H1 (cell line): ENCODE data around the gene PIGC. TPM values are rescaled to one million over a fixed set of nuclear protein-coding genes. Genes with fewer than 3 reads are reported as not detected.

Experiments used
- CTCF ChIA-PET: fragments of 300-600 bp; sonication (Branson Sonifier 250); formaldehyde crosslinking; loops from one replicate; lab custom pipeline; 2021; ENCODE audit not compliant: partially characterized antibody; lab: Charles Lee
- POLR2A ChIA-PET: fragments of 300-600 bp; sonication (Branson Sonifier 250); formaldehyde crosslinking; loops from one replicate; lab custom pipeline; 2021; ENCODE audit warnings: inconsistent platforms; ENCODE audit not compliant: partially characterized antibody; lab: Charles Lee
- DNase-seq, 2 experiments: peaks; one replicate each; pipeline versions ENCODE4 v3.0.0 to v3.0.0-alpha.2; 2010 to 2022; ENCODE audit warnings: low spot score in 2 of 2, low read depth in 1 of 2, mixed read lengths in 1 of 2
- FAIRE-seq: peaks from 2 replicates; lab custom pipeline; 2011; peaks lifted over from hg19 to GRCh38; lab: Jason Lieb, UNC
- H2AFZ ChIP-seq: 2 replicates; pipeline ENCODE4 v1.8.1; 2012; ENCODE audit warnings: low read length, inconsistent platforms
- H2AK5ac ChIP-seq: 2 replicates; pipeline ENCODE4 v1.6.1; 2013; ENCODE audit warnings: low read depth, low read length
- H2BK120ac ChIP-seq: replicated peaks from 2 replicates; pipeline ENCODE3; 2013; ENCODE audit warnings: low read depth, low read length, inconsistent platforms
- H2BK12ac ChIP-seq: 2 replicates; pipeline ENCODE4 v1.6.1; 2013; ENCODE audit warnings: low read depth, low read length
- H2BK15ac ChIP-seq: 2 replicates; pipeline ENCODE4 v1.6.1; 2013; ENCODE audit warnings: low read length
- H2BK20ac ChIP-seq: 2 replicates; pipeline ENCODE4 v1.6.1; 2013; ENCODE audit warnings: low read length
- H2BK5ac ChIP-seq: 2 replicates; pipeline ENCODE4 v1.6.1; 2013; ENCODE audit warnings: low read depth, low read length
- H3K14ac ChIP-seq: 2 replicates; pipeline ENCODE4 v1.6.1; 2013; ENCODE audit warnings: inconsistent platforms; ENCODE audit not compliant: insufficient read length
- H3K18ac ChIP-seq: 2 replicates; pipeline ENCODE4 v1.6.1; 2013; ENCODE audit warnings: low read length; ENCODE audit errors: extremely low read depth
- H3K23ac ChIP-seq: 2 replicates; pipeline ENCODE4 v1.6.1; 2013; ENCODE audit warnings: inconsistent platforms; ENCODE audit not compliant: insufficient read length
- H3K23me2 ChIP-seq: 2 replicates; pipeline ENCODE4 v1.6.1; 2013; ENCODE audit warnings: low read depth, low read length
- H3K27ac ChIP-seq: 2 replicates; pipeline ENCODE4 v1.6.1; 2011; ENCODE audit warnings: low read depth, low read length, inconsistent platforms
- H3K27me3 ChIP-seq, 4 experiments: replicated peaks in 1 of 4; 1 replicate in 1 of 4; 2 replicates in 3 of 4; pipeline versions ENCODE4 v1.6.1 to v1.8.1; 2011 to 2013; ENCODE audit warnings: low read length in 3 of 4, mild to moderate bottlenecking in 3 of 4, inconsistent platforms in 2 of 4, mixed read lengths in 2 of 4, moderate library complexity in 1 of 4; ENCODE audit not compliant: control insufficient read depth in 3 of 4, insufficient read depth in 3 of 4; ENCODE audit errors: extremely low read depth in 1 of 4
- H3K36me3 ChIP-seq, 4 experiments: 2 replicates each; pipeline versions ENCODE4 v1.6.1 to v1.8.1; 2011 to 2013; ENCODE audit warnings: mild to moderate bottlenecking in 4 of 4, low read length in 3 of 4, moderate library complexity in 2 of 4, control low read depth in 1 of 4, inconsistent platforms in 1 of 4; ENCODE audit not compliant: insufficient read depth in 4 of 4, control insufficient read depth in 2 of 4
- H3K4ac ChIP-seq: replicated peaks from 2 replicates; pipeline ENCODE3; 2013; ENCODE audit warnings: low read length, low read depth, mixed read lengths, inconsistent platforms; ENCODE audit not compliant: insufficient read length
- H3K4me1 ChIP-seq, 4 experiments: replicated peaks in 1 of 4; 1 replicate in 1 of 4; 2 replicates in 3 of 4; pipeline versions ENCODE4 v1.6.1 to v1.8.1; 2011 to 2013; ENCODE audit warnings: low read length in 3 of 4, inconsistent platforms in 2 of 4, mixed read lengths in 1 of 4; ENCODE audit not compliant: insufficient read depth in 4 of 4, control insufficient read depth in 3 of 4
- H3K4me2 ChIP-seq, 2 experiments: 2 replicates each; pipeline versions ENCODE4 v1.6.1 to v1.8.1; 2011 to 2013; ENCODE audit warnings: low read depth in 2 of 2, low read length in 2 of 2, control low read depth in 1 of 2, inconsistent platforms in 1 of 2, mild to moderate bottlenecking in 1 of 2; ENCODE audit not compliant: insufficient read depth in 1 of 2
- H3K4me3 ChIP-seq, 4 experiments: fragments of 200-600, 300-600 bp in 1 of 4; sonication (generic), shearing (Covaris generic), sonication (Bioruptor Twin) in 1 of 4; 2 replicates each; pipeline versions ENCODE4 v1.5.1 to v1.8.1; 2011 to 2016; ENCODE audit warnings: low read length in 4 of 4, low read depth in 3 of 4, control low read depth in 2 of 4, inconsistent platforms in 2 of 4, mild to moderate bottlenecking in 2 of 4, mixed read lengths in 1 of 4, moderate library complexity in 1 of 4; ENCODE audit not compliant: insufficient read depth in 2 of 4; ENCODE audit errors: extremely low read depth in 1 of 4
- H3K56ac ChIP-seq: replicated peaks from 2 replicates; pipeline ENCODE3; 2013; ENCODE audit warnings: low read depth, mild to moderate bottlenecking, mixed read lengths, low read length, inconsistent platforms; ENCODE audit not compliant: insufficient read length
- H3K79me1 ChIP-seq: 2 replicates; pipeline ENCODE4 v1.6.1; 2013; ENCODE audit warnings: low read depth, low read length, control low read depth
- H3K79me2 ChIP-seq, 2 experiments: 2 replicates each; pipeline versions ENCODE4 v1.6.1 to v1.8.1; 2012 to 2013; ENCODE audit warnings: low read length in 2 of 2, mild to moderate bottlenecking in 2 of 2, inconsistent platforms in 1 of 2; ENCODE audit not compliant: insufficient read depth in 2 of 2, control insufficient read depth in 1 of 2
- H3K9ac ChIP-seq, 4 experiments: replicated peaks in 1 of 4; 1 replicate in 1 of 4; 2 replicates in 3 of 4; pipeline versions ENCODE4 v1.6.1 to v1.8.1; 2011 to 2013; ENCODE audit warnings: low read depth in 3 of 4, low read length in 3 of 4, control low read depth in 2 of 4, mild to moderate bottlenecking in 2 of 4, moderate library complexity in 2 of 4, inconsistent platforms in 1 of 4; ENCODE audit errors: extremely low read depth in 1 of 4
- H3K9me3 ChIP-seq, 2 experiments: 2 replicates each; pipeline versions ENCODE4 v1.6.1 to v1.8.1; 2012 to 2013; ENCODE audit warnings: mild to moderate bottlenecking in 2 of 2, moderate library complexity in 2 of 2, control low read depth in 1 of 2, inconsistent platforms in 1 of 2, low read depth in 1 of 2, low read length in 1 of 2, mixed read lengths in 1 of 2; ENCODE audit not compliant: insufficient read depth in 2 of 2
- H4K20me1 ChIP-seq, 2 experiments: replicated peaks in 1 of 2; 2 replicates each; pipeline versions ENCODE3 to v1.8.1; 2011 to 2013; ENCODE audit warnings: inconsistent platforms in 2 of 2, low read length in 2 of 2, mild to moderate bottlenecking in 1 of 2; ENCODE audit not compliant: insufficient read depth in 2 of 2, control insufficient read depth in 1 of 2
- H4K5ac ChIP-seq: 2 replicates; pipeline ENCODE4 v1.6.1; 2013; ENCODE audit warnings: low read length, low read depth, mixed read lengths, inconsistent platforms; ENCODE audit not compliant: insufficient read length
- H4K8ac ChIP-seq: 2 replicates; pipeline ENCODE4 v1.8.0; 2013; ENCODE audit warnings: mild to moderate bottlenecking, moderate library complexity, low read length, inconsistent platforms; ENCODE audit not compliant: insufficient read depth; ENCODE audit errors: extremely low read depth
- H4K91ac ChIP-seq: replicated peaks from 2 replicates; pipeline ENCODE3; 2013; ENCODE audit warnings: low read length, mixed read lengths, inconsistent platforms; ENCODE audit not compliant: insufficient read length
- ASH2L ChIP-seq: fragments of 200-600, 300-600 bp; sonication (generic); IDR thresholded peaks from one replicate; pipeline ENCODE4 v1.7.1; 2017; ENCODE audit warnings: low read length
- CHD2 ChIP-seq: IDR thresholded peaks from 2 replicates; pipeline ENCODE4 v1.6.1; 2012; ENCODE audit warnings: low read length, improper control_type of control experiment
- EZH2 ChIP-seq: fragments of 200-600 bp; sonication (generic); IDR thresholded peaks from 2 replicates; pipeline ENCODE4 v1.7.1; 2012; ENCODE audit warnings: low read depth, mild to moderate bottlenecking, moderate library complexity, low read length, inconsistent platforms; ENCODE audit not compliant: severe bottlenecking
- RFX5 ChIP-seq: IDR thresholded peaks from 2 replicates; pipeline ENCODE4 v1.6.1; 2011; ENCODE audit warnings: low read depth, low read length, improper control_type of control experiment, borderline replicate concordance
- WGBS, 2 experiments: shearing (Covaris generic) in 1 of 2; methylation state at CpG; one replicate each; pipeline versions ENCODE4 v1.1.6 to v1.1.7; 2013 to 2015; ENCODE audit warnings: low lambda C conversion rate in 2 of 2, mixed read lengths in 2 of 2, inconsistent platforms in 1 of 2, low coverage in 1 of 2, missing lambda C conversion rate in 1 of 2; ENCODE audit not compliant: insufficient replicate concordance in 2 of 2, insufficient coverage in 1 of 2, insufficient read length in 1 of 2; ENCODE audit errors: extremely low coverage in 1 of 2, missing lambda C conversion rate in 1 of 2; 5-methylcytosine and 5-hydroxymethylcytosine counted together
- polyA plus RNA-seq, 7 experiments: library from polyadenylated mRNA; depleted of rRNA in 3 of 7; stranded (reverse) in 5 of 7; unstranded in 2 of 7; fragments of >200 nt in 5 of 7; fragments of 200-250 nt in 2 of 7; gene quantifications; 1 replicate in 5 of 7; 2 replicates in 1 of 7; 4 replicates in 1 of 7; pipeline versions ENCODE4 v1.2.1 to v1.2.3, GENCODE V29; 2011 to 2013; ENCODE audit warnings: missing spikeins in 2 of 7, mixed read lengths in 2 of 7
- total RNA-seq: library from RNA; stranded (reverse); fragmentation: NEBNext Ultra II Directional; extraction: Animal tissue kit (Norgen Biotek cat#: 25700); gene quantifications from 2 replicates; pipeline ENCODE4 v1.2.1, GENCODE V29; 2021

The PIGC gene
- total and polyA plus RNA-seq, 2 of the 8 experiments (the other 6 are each of a cell fraction or from before 2014, with no cell fraction given) = 21.0 to 39.3 TPM

DNA sequence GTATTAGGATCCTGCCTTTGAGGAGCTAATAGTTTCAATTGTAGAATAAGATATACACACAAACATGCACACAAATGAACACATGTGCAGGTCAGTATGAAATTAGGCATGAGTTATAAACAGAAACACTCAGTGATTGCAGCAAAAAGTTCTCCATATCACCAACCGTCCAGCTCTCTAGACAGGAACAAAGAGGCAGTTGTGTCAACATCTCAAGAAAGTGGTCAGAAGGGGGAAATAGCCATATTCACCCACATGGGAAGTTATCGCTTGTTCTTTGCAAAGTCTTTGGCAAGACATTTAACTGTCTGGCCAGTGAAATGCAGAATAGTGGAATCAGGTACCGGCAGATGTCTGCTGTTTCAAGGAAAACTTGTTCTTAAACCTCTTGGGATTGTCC lies 29.4 kb upstream of the PIGC start:
- Histone ChIP-seq H2BK15ac (no peak overlapping the region), H2BK20ac (no peak overlapping the region), H3K9me3 (no peaks in the 10 kb centered on the region), H4K5ac (no peak overlapping the region), H4K8ac (no peak overlapping the region), H3K9ac (no peak overlapping the region), H4K91ac (no peak overlapping the region), H3K14ac (no peak overlapping the region), H3K4me2 (no peak overlapping the region), H3K36me3 (no peaks in the 10 kb centered on the region), H3K4me3 (no peak overlapping the region), H3K79me2 (no peaks in the 10 kb centered on the region), H3K27me3 (no peaks in the 10 kb centered on the region), H2BK12ac (no peak overlapping the region), H3K4me1 (no peaks in the 10 kb centered on the region), H2AFZ (no peak overlapping the region), H3K27ac (no peak overlapping the region), H2BK120ac (no peak overlapping the region), H3K23me2 (no peaks in the 10 kb centered on the region), H2AK5ac (no peak overlapping the region), H3K23ac (no peak overlapping the region), H2BK5ac (no peak overlapping the region), H3K4ac (no peak overlapping the region), H4K20me1 (no peaks in the 10 kb centered on the region), H3K56ac (no peak overlapping the region), H3K79me1 (no peaks in the 10 kb centered on the region), H3K18ac (no peak overlapping the region)
- POLR2A ChIA-PET = no interaction called here
- DNase-seq (no peak), FAIRE-seq (no peak)
- 90% methylated on average over 3 of the region's 3 CpGs; no CpG with 5 or more reads in 1 of the 2 experiments for WGBS, 2 experiments
- CTCF ChIA-PET = interaction anchor here (0.6 to 1.5 kb wide), 3 partner anchors 24 to 520 kb away, joined by 3 to 4 read pairs (median 3); no protein-coding TSS in a partner anchor
- TF ChIP-seq EZH2 (no peak), RFX5 (no peak), ASH2L (no peak), CHD2 (no peak)
